ENCODE results near the gene CUX1. TPM values are rescaled to one million over a fixed set of nuclear protein-coding genes. Genes with fewer than 3 reads are reported as not detected.

The CUX1 gene
- total RNA-seq, 1 experiment from 2014 or later, result 47.6 TPM

GRCh38 chr7:102252366-102252982 lies 435.0 kb downstream of the CUX1 start:
- CTCF ChIA-PET, result interaction anchor here (0.6 to 2.4 kb wide), 6 partner anchors 14 to 442 kb away, joined by 3 to 8 read pairs (median 4); no protein-coding TSS in a partner anchor
- H3K9me3 Mint-ChIP-seq (ENCODE audit: unreplicated experiment), result no peaks in the 10 kb centered on the region
- no peak overlapping the region for H3K27ac Mint-ChIP-seq (ENCODE audit: low read depth, unreplicated experiment)
- no TSS peak for BruUV-seq (replicated peaks)
- H3K36me3 Mint-ChIP-seq (ENCODE audit: insufficient read depth, unreplicated experiment), result peaks cover 25% of the 10 kb centered on the region
- intact Hi-C loops (cut with micrococcal nuclease), result no loop called here
- no peaks in the 10 kb centered on the region for H3K4me1 Mint-ChIP-seq (ENCODE audit: insufficient read depth, unreplicated experiment)
- H3K4me3 Mint-ChIP-seq (ENCODE audit: unreplicated experiment), result no peak overlapping the region
- no peak for DNase-seq (ENCODE audit: unreplicated experiment)
- TF ChIP-seq CTCF (IDR thresholded peaks at IDR 0.05; ENCODE audit: unreplicated experiment), result no peak
- H3K27me3 Mint-ChIP-seq (ENCODE audit: insufficient read depth, unreplicated experiment), result no peaks in the 10 kb centered on the region
- POLR2A ChIA-PET, result interaction anchor here (1.1 kb wide), 1 partner anchor 16 kb away, joined by 3 read pairs; no protein-coding TSS in a partner anchor

GRCh38 chr7:102253066-102253972 lies 435.9 kb downstream of the CUX1 start:
- Mint-ChIP-seq H3K36me3 (ENCODE audit: insufficient read depth, unreplicated experiment) (peaks cover 25% of the 10 kb centered on the region), H3K27me3 (ENCODE audit: insufficient read depth, unreplicated experiment) (no peaks in the 10 kb centered on the region), H3K4me1 (ENCODE audit: insufficient read depth, unreplicated experiment) (no peaks in the 10 kb centered on the region), H3K27ac (ENCODE audit: low read depth, unreplicated experiment) (no peak overlapping the region), H3K4me3 (ENCODE audit: unreplicated experiment) (no peak overlapping the region), H3K9me3 (ENCODE audit: unreplicated experiment) (no peaks in the 10 kb centered on the region)
- intact Hi-C loops (cut with micrococcal nuclease), result no loop called here
- ChIA-PET POLR2A (no interaction called here), CTCF (interaction anchor here (0.6 to 2.4 kb wide), 6 partner anchors 15 to 711 kb away, joined by 3 to 8 read pairs (median 6); no protein-coding TSS in a partner anchor)
- DNase-seq (ENCODE audit: unreplicated experiment), result no peak
- no TSS peak for BruUV-seq (replicated peaks)
- no peak for TF ChIP-seq CTCF (IDR thresholded peaks at IDR 0.05; ENCODE audit: unreplicated experiment)

- no peak for TF ChIP-seq CTCF (IDR thresholded peaks at IDR 0.05; ENCODE audit: unreplicated experiment)
- H3K4me1 Mint-ChIP-seq (ENCODE audit: insufficient read depth, unreplicated experiment), result no peaks in the 10 kb centered on the region
- H3K36me3 Mint-ChIP-seq (ENCODE audit: insufficient read depth, unreplicated experiment), result peaks cover 25% of the 10 kb centered on the region
- no peak for DNase-seq (ENCODE audit: unreplicated experiment)
- ChIA-PET CTCF (interaction anchor here (0.9 kb wide), 1 partner anchor 711 kb away, joined by 6 read pairs; no protein-coding TSS in a partner anchor), POLR2A (no interaction called here)
- intact Hi-C loops (cut with micrococcal nuclease), result no loop called here
- no peak overlapping the region for H3K27ac Mint-ChIP-seq (ENCODE audit: low read depth, unreplicated experiment)
- no peaks in the 10 kb centered on the region for H3K27me3 Mint-ChIP-seq (ENCODE audit: insufficient read depth, unreplicated experiment)
- no peak overlapping the region for H3K4me3 Mint-ChIP-seq (ENCODE audit: unreplicated experiment)
- BruUV-seq (replicated peaks), result no TSS peak
- no peaks in the 10 kb centered on the region for H3K9me3 Mint-ChIP-seq (ENCODE audit: unreplicated experiment)
Measured at GRCh38 chr7:102253973-102254370, 436.5 kb downstream of the CUX1 start.

GRCh38 chr7:102254521-102254920 lies 437.1 kb downstream of the CUX1 start:
- intact Hi-C loops (cut with micrococcal nuclease), result no loop called here
- Mint-ChIP-seq H3K36me3 (ENCODE audit: insufficient read depth, unreplicated experiment) (peaks cover 21% of the 10 kb centered on the region), H3K4me1 (ENCODE audit: insufficient read depth, unreplicated experiment) (no peaks in the 10 kb centered on the region), H3K27ac (ENCODE audit: low read depth, unreplicated experiment) (no peak overlapping the region), H3K27me3 (ENCODE audit: insufficient read depth, unreplicated experiment) (no peaks in the 10 kb centered on the region), H3K9me3 (ENCODE audit: unreplicated experiment) (no peaks in the 10 kb centered on the region), H3K4me3 (ENCODE audit: unreplicated experiment) (no peak overlapping the region)
- CTCF ChIA-PET, result interaction anchor here (0.6 to 0.9 kb wide), 2 partner anchors 258 to 712 kb away, joined by 5 to 6 read pairs; no protein-coding TSS in a partner anchor
- no peak for TF ChIP-seq CTCF (IDR thresholded peaks at IDR 0.05; ENCODE audit: unreplicated experiment)
- no TSS peak for BruUV-seq (replicated peaks)
- no peak for DNase-seq (ENCODE audit: unreplicated experiment)
- POLR2A ChIA-PET, result no interaction called here
